ENCODE results near the gene TUBB2B.

GRCh38 chr6:3232017-3232945 is 4.8 kb upstream of the TUBB2B start:
- TF ChIP-seq, protein P1, sequence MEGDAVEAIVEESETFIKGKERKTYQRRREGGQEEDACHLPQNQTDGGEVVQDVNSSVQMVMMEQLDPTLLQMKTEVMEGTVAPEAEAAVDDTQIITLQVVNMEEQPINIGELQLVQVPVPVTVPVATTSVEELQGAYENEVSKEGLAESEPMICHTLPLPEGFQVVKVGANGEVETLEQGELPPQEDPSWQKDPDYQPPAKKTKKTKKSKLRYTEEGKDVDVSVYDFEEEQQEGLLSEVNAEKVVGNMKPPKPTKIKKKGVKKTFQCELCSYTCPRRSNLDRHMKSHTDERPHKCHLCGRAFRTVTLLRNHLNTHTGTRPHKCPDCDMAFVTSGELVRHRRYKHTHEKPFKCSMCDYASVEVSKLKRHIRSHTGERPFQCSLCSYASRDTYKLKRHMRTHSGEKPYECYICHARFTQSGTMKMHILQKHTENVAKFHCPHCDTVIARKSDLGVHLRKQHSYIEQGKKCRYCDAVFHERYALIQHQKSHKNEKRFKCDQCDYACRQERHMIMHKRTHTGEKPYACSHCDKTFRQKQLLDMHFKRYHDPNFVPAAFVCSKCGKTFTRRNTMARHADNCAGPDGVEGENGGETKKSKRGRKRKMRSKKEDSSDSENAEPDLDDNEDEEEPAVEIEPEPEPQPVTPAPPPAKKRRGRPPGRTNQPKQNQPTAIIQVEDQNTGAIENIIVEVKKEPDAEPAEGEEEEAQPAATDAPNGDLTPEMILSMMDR (conservative IDR thresholded peaks at IDR 0.05; ENCODE audit: low read depth, low read length): no peak
- TF ChIP-seq EZH2 (IDR thresholded peaks at IDR 0.05; ENCODE audit: borderline replicate concordance, low read depth, low read length, poor library complexity, severe bottlenecking): no peak

All from A673 (cell line).